HL-60 (cell line): Measurements from ENCODE around the gene WNT6.

Experiments
- DNase-seq, 2 experiments: peaks; one replicate each; pipeline ENCODE4 v3.0.0-alpha.2; 2010 to 2020; ENCODE audit warnings: low read depth in 1 of 2, low spot score in 1 of 2
- H3K27ac ChIP-seq: fragments of 250-450 bp; sonication (Bioruptor Pico); replicated peaks from 2 replicates; pipeline ENCODE4 v1.5.1; 2020; ENCODE audit warnings: mild to moderate bottlenecking, moderate library complexity
- H3K27me3 ChIP-seq: fragments of 250-450 bp; sonication (Bioruptor Pico); 2 replicates; pipeline ENCODE4 v1.5.1; 2021; ENCODE audit warnings: mild to moderate bottlenecking, moderate library complexity; ENCODE audit not compliant: insufficient read depth, poor library complexity, severe bottlenecking
- H3K4me3 ChIP-seq: replicated peaks from 2 replicates; pipeline ENCODE4 v1.5.1; 2011; ENCODE audit warnings: mild to moderate bottlenecking, control low read depth, low read length; ENCODE audit not compliant: insufficient read depth
- GABPA ChIP-seq: IDR thresholded peaks from 2 replicates; pipeline ENCODE4 v1.6.1; 2012; ENCODE audit warnings: low read depth
- POLR2AphosphoS5 ChIP-seq: IDR thresholded peaks from 2 replicates; pipeline ENCODE4 v1.6.1; 2012; ENCODE audit warnings: low read depth
- SPI1 ChIP-seq: IDR thresholded peaks from 2 replicates; pipeline ENCODE4 v1.6.1; 2012; ENCODE audit warnings: low read depth, mild to moderate bottlenecking, borderline replicate concordance
- TF ChIP-seq, protein P1 (sequence below): IDR thresholded peaks from one replicate; pipeline ENCODE4 v1.5.1; 2011; ENCODE audit warnings: low read length, control low read depth, inconsistent platforms; ENCODE audit not compliant: insufficient read depth
- TF ChIP-seq, protein P2 (sequence below): IDR thresholded peaks from 2 replicates; pipeline ENCODE4 v1.6.1; 2012; ENCODE audit warnings: low read depth; ENCODE audit not compliant: insufficient replicate concordance

The WNT6 gene

DNA sequence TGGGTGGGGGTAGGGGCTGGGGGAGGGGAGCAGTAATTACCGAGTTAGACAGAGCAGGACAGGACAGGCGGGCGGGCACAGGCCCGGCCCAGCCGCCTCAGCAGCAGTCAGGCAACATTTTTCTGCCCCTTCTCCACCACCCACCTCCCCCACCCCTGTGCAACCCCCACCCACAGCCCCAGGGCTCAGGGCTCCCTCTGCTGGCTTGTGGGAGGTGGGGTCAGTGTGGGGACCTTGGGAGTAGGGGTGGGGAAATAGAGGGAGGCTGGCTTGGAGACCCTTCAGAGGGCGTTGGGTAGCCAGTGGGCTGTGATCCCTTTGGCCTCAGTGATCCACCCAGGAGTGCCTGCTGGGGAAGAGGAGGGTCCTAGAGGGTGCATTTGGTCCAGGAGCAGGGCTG is 6.4 kb downstream of the WNT6 start:
- Histone ChIP-seq H3K4me3 (no peak overlapping the region), H3K27ac (no peak overlapping the region), H3K27me3 (peaks cover 18% of the 10 kb centered on the region)
- no peak for TF ChIP-seq SPI1
- TF ChIP-seq, protein P1, sequence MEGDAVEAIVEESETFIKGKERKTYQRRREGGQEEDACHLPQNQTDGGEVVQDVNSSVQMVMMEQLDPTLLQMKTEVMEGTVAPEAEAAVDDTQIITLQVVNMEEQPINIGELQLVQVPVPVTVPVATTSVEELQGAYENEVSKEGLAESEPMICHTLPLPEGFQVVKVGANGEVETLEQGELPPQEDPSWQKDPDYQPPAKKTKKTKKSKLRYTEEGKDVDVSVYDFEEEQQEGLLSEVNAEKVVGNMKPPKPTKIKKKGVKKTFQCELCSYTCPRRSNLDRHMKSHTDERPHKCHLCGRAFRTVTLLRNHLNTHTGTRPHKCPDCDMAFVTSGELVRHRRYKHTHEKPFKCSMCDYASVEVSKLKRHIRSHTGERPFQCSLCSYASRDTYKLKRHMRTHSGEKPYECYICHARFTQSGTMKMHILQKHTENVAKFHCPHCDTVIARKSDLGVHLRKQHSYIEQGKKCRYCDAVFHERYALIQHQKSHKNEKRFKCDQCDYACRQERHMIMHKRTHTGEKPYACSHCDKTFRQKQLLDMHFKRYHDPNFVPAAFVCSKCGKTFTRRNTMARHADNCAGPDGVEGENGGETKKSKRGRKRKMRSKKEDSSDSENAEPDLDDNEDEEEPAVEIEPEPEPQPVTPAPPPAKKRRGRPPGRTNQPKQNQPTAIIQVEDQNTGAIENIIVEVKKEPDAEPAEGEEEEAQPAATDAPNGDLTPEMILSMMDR: no peak
- TF ChIP-seq GABPA: no peak
- TF ChIP-seq, protein P2, sequence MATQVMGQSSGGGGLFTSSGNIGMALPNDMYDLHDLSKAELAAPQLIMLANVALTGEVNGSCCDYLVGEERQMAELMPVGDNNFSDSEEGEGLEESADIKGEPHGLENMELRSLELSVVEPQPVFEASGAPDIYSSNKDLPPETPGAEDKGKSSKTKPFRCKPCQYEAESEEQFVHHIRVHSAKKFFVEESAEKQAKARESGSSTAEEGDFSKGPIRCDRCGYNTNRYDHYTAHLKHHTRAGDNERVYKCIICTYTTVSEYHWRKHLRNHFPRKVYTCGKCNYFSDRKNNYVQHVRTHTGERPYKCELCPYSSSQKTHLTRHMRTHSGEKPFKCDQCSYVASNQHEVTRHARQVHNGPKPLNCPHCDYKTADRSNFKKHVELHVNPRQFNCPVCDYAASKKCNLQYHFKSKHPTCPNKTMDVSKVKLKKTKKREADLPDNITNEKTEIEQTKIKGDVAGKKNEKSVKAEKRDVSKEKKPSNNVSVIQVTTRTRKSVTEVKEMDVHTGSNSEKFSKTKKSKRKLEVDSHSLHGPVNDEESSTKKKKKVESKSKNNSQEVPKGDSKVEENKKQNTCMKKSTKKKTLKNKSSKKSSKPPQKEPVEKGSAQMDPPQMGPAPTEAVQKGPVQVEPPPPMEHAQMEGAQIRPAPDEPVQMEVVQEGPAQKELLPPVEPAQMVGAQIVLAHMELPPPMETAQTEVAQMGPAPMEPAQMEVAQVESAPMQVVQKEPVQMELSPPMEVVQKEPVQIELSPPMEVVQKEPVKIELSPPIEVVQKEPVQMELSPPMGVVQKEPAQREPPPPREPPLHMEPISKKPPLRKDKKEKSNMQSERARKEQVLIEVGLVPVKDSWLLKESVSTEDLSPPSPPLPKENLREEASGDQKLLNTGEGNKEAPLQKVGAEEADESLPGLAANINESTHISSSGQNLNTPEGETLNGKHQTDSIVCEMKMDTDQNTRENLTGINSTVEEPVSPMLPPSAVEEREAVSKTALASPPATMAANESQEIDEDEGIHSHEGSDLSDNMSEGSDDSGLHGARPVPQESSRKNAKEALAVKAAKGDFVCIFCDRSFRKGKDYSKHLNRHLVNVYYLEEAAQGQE: no peak
- no peak for TF ChIP-seq POLR2AphosphoS5
- DNase-seq: no peak

DNA sequence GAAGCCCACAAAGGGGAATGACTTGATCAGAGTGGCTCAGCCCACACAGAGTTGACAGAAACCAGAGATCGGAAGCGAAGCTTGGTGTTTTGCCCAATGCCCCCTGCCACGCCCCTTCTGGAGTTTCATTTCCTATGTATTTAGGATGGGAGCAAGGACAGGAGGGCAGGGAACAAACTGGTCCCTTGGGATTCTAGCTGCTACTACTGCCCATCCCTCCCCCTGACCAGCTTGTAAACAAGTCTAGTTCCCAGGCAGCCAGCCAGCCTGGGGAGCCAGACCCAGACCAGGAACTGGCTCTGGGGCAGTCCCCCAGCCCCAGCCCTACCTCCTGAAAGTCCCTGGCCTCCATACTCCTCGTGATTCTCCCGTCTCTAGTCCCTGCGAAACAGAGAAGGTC is 8.3 kb downstream of the WNT6 start:
- no peak for TF ChIP-seq POLR2AphosphoS5
- TF ChIP-seq, protein P2: no peak
- no peak for TF ChIP-seq SPI1
- TF ChIP-seq, protein P1: no peak
- TF ChIP-seq GABPA: no peak
- H3K4me3 ChIP-seq: no peak overlapping the region
- no peak overlapping the region for H3K27ac ChIP-seq
- peaks cover 2% of the 10 kb centered on the region for H3K27me3 ChIP-seq
- DNase-seq: no peak

DNA sequence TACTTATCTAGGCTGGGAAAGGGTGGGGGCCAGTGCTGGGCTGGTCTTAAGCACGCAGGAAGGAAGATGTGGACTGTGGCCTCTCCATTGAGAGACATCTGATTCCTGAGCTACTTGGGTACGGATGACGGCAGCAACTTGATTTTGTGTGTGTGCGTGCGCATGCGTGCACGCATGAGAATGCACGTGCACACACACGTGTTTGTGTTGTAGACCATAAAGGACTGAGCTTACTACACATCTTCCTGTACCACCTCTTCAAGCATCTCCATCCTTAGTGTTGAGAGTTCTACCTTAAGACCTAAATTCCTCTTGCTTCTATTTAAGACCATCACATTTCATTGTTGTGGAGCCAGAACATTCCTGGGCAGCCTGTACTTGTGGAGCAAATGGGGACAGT is 9.5 kb downstream of the WNT6 start:
- TF ChIP-seq, protein P2: no peak
- TF ChIP-seq POLR2AphosphoS5: no peak
- TF ChIP-seq SPI1: no peak
- no peak for TF ChIP-seq GABPA
- TF ChIP-seq, protein P1: no peak
- H3K27me3 ChIP-seq: no peaks in the 10 kb centered on the region
- no peak overlapping the region for H3K4me3 ChIP-seq
- H3K27ac ChIP-seq: no peak overlapping the region
- DNase-seq: no peak
